ENCODE measurements around the gene SERINC5.

Gene SERINC5

GRCh38 chr5:80242849-80243248, 13.0 kb downstream of the SERINC5 start:
- peaks cover 31% of the 10 kb centered on the region for H3K36me3 ChIP-seq (ENCODE audit: insufficient read depth, low read length)
- no peak overlapping the region for H3K4me2 ChIP-seq (ENCODE audit: low read depth, low read length, poor library complexity, severe bottlenecking)
- no peaks in the 10 kb centered on the region for H3K9me2 ChIP-seq (replicated peaks; ENCODE audit: low read depth, low read length)
- peaks cover 17% of the 10 kb centered on the region for H3K9me3 ChIP-seq (ENCODE audit: insufficient read depth, low read depth, low read length)
- H4K20me1 ChIP-seq (ENCODE audit: insufficient read depth, low read length, poor library complexity, severe bottlenecking) = peaks cover 66% of the 10 kb centered on the region
- no peaks in the 10 kb centered on the region for H3K27me3 ChIP-seq (ENCODE audit: insufficient read depth, low read length, poor library complexity, severe bottlenecking)
- H3F3A ChIP-seq (ENCODE audit: low read depth) = peaks cover 8% of the 10 kb centered on the region
- H3K4me3 ChIP-seq (ENCODE audit: low read length, poor library complexity, severe bottlenecking) = no peak overlapping the region
- peaks cover 51% of the 10 kb centered on the region for H3K4me1 ChIP-seq (ENCODE audit: insufficient read depth, low read length, poor library complexity, severe bottlenecking)
- no peak overlapping the region for H3K9ac ChIP-seq (ENCODE audit: low read depth, low read length, poor library complexity, severe bottlenecking)
- TF ChIP-seq EZH2phosphoT487 (IDR thresholded peaks at IDR 0.05; ENCODE audit: borderline replicate concordance) (no peak), CTCF (conservative IDR thresholded peaks at IDR 0.05; ENCODE audit: low read length) (no peak)
- no peak overlapping the region for H2AFZ ChIP-seq (ENCODE audit: low read length)
- peaks cover 98% of the 10 kb centered on the region for H3K79me2 ChIP-seq (ENCODE audit: insufficient read depth, low read length)

- Histone ChIP-seq H3K36me3 (ENCODE audit: insufficient read depth, low read length) (peaks cover 31% of the 10 kb centered on the region), H3K79me2 (ENCODE audit: insufficient read depth, low read length) (peaks cover 98% of the 10 kb centered on the region), H4K20me1 (ENCODE audit: insufficient read depth, low read length, poor library complexity, severe bottlenecking) (peaks cover 58% of the 10 kb centered on the region), H3K9me2 (replicated peaks; ENCODE audit: low read depth, low read length) (no peaks in the 10 kb centered on the region), H3F3A (ENCODE audit: low read depth) (peaks cover 8% of the 10 kb centered on the region), H3K9me3 (ENCODE audit: insufficient read depth, low read depth, low read length) (peaks cover 17% of the 10 kb centered on the region), H3K4me2 (ENCODE audit: low read depth, low read length, poor library complexity, severe bottlenecking) (peak overlapping the region; percentile 43), H3K4me3 (ENCODE audit: low read length, poor library complexity, severe bottlenecking) (peak overlapping the region; percentile 1), H2AFZ (ENCODE audit: low read length) (no peak overlapping the region), H3K9ac (ENCODE audit: low read depth, low read length, poor library complexity, severe bottlenecking) (no peak overlapping the region), H3K4me1 (ENCODE audit: insufficient read depth, low read length, poor library complexity, severe bottlenecking) (peaks cover 31% of the 10 kb centered on the region), H3K27me3 (ENCODE audit: insufficient read depth, low read length, poor library complexity, severe bottlenecking) (no peaks in the 10 kb centered on the region)
- TF ChIP-seq CTCF (conservative IDR thresholded peaks at IDR 0.05; ENCODE audit: low read length) = no peak
- no peak for TF ChIP-seq EZH2phosphoT487 (IDR thresholded peaks at IDR 0.05; ENCODE audit: borderline replicate concordance)
Observed at GRCh38 chr5:80240368-80240986, 15.4 kb downstream of the SERINC5 start.

- Histone ChIP-seq H4K20me1 (ENCODE audit: insufficient read depth, low read length, poor library complexity, severe bottlenecking) (peaks cover 58% of the 10 kb centered on the region), H3K4me3 (ENCODE audit: low read length, poor library complexity, severe bottlenecking) (peak overlapping the region; percentile 1), H3K27me3 (ENCODE audit: insufficient read depth, low read length, poor library complexity, severe bottlenecking) (no peaks in the 10 kb centered on the region), H2AFZ (ENCODE audit: low read length) (no peak overlapping the region), H3K4me1 (ENCODE audit: insufficient read depth, low read length, poor library complexity, severe bottlenecking) (peaks cover 34% of the 10 kb centered on the region), H3K9me3 (ENCODE audit: insufficient read depth, low read depth, low read length) (peaks cover 17% of the 10 kb centered on the region), H3K79me2 (ENCODE audit: insufficient read depth, low read length) (peaks cover 98% of the 10 kb centered on the region), H3K9ac (ENCODE audit: low read depth, low read length, poor library complexity, severe bottlenecking) (no peak overlapping the region), H3K9me2 (replicated peaks; ENCODE audit: low read depth, low read length) (no peaks in the 10 kb centered on the region), H3K4me2 (ENCODE audit: low read depth, low read length, poor library complexity, severe bottlenecking) (peak overlapping the region; percentile 43), H3K36me3 (ENCODE audit: insufficient read depth, low read length) (peaks cover 27% of the 10 kb centered on the region), H3F3A (ENCODE audit: low read depth) (peaks cover 8% of the 10 kb centered on the region)
- no peak for TF ChIP-seq EZH2phosphoT487 (IDR thresholded peaks at IDR 0.05; ENCODE audit: borderline replicate concordance)
- no peak for TF ChIP-seq CTCF (conservative IDR thresholded peaks at IDR 0.05; ENCODE audit: low read length)
Observed at GRCh38 chr5:80239680-80240367, 16.0 kb downstream of the SERINC5 start.
